CD4-positive, alpha-beta T cell treated with Interleukin-6 for 4 hours (primary cell): ENCODE measurements around the gene CD44.
"Not testable (repeated sequence)": the region's sequence is repeated elsewhere in the genome, so short reads cannot be mapped to it uniquely, and the experiment has no call there.

Experiments used
- DNase-seq: peaks from one replicate; pipeline ENCODE4 v3.0.0-alpha.2; 2020; ENCODE audit warnings: mixed read lengths

Gene CD44

DNA sequence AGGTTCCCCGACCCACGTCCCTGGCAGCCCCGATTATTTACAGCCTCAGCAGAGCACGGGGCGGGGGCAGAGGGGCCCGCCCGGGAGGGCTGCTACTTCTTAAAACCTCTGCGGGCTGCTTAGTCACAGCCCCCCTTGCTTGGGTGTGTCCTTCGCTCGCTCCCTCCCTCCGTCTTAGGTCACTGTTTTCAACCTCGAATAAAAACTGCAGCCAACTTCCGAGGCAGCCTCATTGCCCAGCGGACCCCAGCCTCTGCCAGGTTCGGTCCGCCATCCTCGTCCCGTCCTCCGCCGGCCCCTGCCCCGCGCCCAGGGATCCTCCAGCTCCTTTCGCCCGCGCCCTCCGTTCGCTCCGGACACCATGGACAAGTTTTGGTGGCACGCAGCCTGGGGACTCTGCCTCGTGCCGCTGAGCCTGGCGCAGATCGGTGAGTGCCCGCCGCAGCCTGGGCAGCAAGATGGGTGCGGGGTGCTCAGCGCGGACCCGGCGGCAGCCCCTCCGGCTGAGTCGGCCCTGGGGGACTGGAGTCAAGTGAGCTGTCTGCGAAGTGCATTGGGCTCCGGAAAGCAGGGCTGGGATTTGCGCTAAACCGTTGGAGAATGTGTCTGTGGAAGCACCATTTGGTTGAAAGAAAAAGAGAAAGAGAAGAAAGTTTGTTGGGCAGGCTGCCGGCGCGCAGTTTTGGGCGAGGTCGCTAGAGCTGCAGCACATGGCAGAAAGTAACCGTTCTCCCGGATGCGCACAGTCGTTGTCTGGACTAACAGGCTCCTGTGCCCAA lies at the start of gene CD44:
Gene CD44, plus strand, starts transcription at position 229 of the 779 bp plus-strand sequence. Its CDS starts 133 bp downstream, at position 362.
- DNase-seq, result peak; percentile 88

DNA sequence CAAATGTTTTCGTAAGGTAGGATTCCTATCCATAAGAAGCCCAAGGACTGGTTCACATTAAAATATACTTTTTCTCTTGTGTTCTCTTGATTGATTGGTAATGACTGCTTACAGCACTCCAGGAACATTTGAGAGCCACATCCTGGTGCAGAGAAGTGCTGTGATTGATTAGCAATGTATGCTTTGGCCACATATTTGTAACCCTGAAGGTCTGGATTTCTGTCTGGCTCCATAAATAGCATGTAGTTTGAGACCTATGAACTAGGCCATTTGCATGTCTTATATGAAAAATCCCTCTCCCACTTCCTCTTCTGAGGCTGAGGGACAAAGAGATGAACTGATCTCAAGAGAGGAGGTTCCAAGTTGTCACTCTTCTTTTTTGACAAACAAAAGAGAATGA lies 49.3 kb upstream of the CD44 start:
- no peak for DNase-seq

DNA sequence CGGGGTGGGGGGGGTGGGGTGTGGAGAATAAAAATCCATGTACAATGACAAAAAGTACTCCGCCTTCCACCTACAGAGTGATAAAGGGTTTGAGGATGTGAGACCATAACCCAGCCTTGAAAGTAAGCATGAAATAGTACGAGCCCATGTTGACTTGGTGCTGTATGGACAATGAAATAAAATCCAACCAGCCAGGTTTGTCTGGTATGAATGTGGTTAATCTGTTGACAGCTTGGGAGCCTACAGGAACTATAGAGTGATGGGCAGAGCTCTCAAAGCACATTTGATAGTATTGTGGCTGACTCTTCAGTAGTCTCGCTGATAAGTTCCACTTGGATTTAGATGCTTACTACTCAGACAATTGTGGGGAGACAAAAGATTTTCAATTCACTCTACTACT lies 48.8 kb upstream of the CD44 start:
- DNase-seq, result no peak

DNA sequence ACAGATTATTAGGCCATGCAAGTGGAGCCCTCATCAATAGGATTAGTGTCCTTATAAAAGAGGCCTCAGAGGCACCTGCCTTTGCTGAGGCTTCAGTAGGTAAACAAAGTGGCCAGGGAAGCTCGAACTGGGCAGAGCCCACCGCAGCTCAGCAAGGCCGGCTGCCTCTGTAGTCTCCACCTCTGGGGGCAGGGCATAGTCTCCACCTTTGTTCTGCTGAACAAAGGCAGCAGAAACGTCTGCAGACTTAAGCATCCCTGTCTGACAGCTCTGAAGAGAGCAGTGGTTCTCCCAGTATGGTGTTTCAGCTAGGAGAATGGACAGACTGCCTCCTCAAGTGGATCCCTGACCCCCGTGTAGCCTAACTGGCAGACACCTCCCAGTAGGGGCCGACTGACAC lies 48.0 kb upstream of the CD44 start:
- DNase-seq, result not testable (repeated sequence)

DNA sequence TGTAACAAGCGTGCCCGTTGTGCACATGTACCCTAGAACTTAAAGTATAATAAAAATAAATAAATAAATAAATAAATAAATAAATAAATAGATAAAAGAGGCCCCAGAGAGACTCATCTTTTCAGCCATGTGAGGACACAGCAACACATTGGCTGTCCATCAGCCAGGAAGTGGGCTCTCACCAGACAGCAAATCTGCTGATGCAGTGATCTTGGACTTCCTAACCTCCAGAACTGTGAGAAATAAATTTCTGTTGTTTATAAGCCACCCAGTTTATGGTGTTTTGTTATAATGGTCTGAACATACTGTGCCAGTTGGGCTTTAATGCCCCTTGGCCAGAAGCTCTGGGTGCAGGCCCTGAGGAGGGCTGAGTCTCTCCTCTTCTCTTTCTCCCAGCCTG lies 42.2 kb upstream of the CD44 start:
- DNase-seq, result no peak

DNA sequence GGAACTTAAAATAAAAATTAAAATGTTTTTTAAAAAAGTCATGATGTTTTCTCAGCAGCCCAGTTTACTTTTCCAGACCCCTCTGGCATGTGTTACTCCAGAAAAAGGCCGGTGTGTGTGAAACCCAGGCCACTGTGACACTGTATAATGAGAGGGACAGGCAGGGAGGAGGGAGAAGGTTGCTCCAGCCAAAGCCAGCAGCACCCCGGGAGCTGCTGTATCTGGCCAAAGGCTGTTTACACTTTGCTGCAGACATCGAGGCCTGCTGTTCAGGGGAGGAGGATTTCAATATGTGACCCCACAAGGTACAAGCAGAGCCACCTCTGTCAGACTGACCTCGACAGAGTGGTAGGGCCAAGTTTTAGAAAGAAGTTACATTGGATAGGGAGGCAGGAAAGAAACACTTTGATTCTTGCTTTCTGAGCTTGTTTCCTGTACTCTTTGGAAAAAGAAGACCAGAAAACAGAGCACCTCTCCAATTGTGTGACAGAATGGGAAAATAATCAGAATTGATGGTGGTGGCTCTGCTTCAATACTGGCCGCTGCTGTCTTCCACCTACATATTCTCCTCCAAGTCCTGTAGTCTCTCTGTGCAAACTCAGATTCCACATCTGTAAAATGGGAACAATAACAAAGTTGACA lies 41.0 kb upstream of the CD44 start:
- DNase-seq, result no peak

DNA sequence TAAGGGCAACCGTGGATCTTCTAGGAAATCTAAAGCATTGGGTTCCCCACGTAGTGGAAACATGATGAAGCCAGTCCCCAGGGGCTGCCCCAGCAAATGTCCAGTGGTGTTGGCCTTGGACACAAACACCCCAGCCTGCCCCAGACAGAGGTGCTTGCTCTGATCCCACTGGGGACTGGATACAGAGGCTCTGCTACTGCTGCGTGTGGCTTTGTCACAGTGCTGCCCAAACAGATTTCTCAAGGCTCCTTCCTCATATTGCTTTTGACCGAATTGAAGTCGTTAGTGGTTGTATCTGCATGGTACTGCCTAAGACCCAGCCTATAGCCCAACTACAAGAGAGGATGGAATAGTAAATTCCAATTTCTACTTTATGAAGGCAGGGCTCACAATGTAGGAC lies 40.1 kb upstream of the CD44 start:
- DNase-seq, result no peak

DNA sequence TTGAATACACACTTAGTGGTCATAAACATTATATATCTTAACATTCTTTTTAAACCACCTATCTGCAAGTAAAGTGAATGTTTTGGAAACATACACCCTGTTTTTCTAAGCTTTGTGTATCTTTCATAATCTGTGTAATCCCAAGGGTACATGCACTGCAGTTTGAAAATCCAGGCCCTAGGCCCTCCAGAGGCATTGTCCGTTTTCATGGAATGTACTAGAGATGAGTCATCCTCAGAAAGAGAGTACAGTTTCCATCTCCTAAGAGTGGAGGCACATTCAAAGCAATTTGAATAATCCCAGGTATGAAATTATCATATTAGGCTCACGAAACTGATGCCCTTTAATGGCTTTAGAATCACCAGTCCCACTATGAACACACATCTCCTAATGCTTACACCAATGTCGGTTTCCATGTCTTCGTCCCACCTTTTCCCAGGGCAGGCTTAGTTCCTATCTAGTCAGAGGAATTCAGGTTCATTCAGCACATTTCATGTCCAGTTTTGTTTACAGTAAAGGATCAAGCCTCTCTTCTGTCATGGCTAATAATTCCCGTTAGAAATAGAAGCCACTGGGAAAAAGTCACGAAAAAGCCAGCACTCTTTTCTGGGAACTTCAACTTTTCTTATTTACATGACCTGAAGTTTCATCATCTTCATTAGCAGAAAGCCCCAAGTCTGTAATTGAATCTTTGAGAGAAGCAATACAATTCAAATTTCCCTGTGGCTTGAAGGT lies 39.5 kb upstream of the CD44 start:
- DNase-seq, result no peak

DNA sequence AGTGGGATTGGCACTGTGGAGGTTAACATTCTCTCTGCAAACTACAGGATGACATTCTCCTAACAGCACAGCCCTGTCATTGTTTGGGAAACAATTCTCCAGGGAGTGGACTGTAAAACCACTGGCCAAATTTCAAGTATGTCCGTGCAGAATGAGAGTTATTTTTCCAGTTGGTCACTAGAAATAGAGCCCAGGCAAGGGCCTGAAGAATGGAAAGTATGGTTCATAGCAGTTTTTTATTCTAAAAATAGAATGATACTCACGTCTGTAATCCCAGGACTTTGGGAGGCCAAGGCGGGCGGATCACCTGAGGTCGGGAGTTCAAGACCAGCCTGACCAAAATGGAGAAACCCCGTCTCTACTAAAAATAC lies 39.0 kb upstream of the CD44 start:
- DNase-seq, result no peak

DNA sequence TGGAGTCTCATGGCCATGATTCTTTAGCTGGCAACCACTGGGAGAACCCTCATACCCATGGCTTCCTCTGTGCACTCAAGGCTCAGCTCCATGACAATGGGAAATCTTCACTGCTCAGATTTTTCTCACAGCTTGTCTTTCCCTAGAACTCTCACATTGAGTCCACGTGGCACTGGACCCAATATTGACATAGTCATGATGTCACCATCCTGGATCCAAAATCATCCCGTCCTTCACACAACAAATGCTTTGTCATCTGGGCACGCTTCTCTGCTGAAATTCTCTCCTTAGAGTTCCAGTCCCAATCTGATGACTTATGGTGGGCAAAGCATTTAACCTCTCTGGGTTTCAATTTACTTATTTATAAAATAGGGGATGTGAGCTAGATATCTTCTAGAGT lies 37.7 kb upstream of the CD44 start:
- DNase-seq, result no peak

DNA sequence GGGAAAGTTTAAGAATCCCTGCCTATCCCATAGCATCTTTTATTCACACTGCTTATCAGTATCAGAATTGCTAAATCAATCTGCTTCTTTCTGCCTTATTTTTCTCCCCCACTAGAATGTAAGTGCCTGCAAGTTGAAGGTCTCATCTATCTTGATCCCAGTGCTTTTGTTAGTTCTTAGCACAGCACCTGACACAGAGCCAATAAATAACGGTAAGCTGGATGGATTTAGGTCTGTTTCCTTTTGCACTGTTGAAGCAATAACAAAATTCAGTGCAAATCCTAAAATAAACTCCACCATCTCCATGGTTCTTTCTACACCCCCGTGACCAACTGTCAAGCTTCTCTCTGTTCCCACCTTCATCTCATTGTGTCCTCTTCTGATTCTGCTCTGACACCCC lies 36.7 kb upstream of the CD44 start:
- no peak for DNase-seq

DNA sequence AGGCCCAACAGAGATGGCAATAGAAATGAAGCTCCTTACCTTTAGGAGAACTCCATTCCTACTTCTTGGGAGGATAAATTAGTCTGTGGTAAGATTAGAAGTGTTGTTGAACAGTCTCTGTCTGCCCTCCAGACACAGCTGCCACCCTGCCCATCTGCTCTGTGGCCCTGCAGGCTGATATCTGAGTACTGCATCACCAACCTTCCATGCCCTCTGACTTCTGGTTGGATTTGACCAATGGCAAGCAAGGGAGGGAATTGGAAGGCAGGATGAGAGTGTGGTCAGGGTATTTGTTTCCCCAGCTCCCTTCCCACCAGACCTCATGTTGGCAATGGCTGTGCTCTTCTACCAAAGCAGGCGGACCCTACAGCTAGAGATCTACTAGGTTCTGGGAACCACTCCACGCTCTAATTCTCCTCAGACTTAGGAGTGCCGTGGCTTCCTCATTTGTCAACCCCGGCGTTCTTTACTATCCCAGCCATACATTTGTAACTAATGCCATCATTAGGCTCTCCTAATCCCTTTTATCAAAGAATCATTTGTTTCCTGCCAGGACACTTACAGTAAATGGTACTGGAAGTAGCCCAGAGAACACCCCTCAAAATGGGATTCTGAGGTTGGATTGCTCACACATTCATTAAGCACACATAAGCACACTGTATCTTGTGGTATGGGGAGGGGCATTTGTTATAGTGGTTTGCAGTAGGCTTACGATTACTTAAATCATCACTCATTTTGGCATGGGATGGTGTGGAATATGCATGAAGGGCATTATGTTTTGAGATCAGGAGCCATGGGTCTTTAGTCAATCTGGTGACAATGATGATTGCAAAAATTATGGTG lies 35.4 kb upstream of the CD44 start:
- DNase-seq, result no peak

DNA sequence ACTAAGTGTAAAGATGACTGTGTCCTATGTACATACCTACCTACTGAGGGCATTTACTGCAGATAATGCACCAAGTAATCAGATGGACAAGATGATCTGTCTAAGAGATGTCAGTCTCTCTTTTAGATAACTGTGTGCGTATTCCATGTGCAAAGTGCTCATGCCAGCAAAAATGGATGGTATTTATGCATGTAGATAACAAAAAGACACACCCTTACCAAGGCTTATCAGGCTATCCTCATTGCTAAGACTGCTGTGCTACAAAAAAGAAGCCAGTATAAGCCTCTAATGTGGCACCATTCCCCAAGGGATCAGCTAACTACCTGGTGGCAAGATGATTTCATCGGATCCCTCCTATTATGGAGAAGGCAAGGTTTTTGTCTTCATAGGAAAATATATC lies 34.3 kb upstream of the CD44 start:
- no peak for DNase-seq

DNA sequence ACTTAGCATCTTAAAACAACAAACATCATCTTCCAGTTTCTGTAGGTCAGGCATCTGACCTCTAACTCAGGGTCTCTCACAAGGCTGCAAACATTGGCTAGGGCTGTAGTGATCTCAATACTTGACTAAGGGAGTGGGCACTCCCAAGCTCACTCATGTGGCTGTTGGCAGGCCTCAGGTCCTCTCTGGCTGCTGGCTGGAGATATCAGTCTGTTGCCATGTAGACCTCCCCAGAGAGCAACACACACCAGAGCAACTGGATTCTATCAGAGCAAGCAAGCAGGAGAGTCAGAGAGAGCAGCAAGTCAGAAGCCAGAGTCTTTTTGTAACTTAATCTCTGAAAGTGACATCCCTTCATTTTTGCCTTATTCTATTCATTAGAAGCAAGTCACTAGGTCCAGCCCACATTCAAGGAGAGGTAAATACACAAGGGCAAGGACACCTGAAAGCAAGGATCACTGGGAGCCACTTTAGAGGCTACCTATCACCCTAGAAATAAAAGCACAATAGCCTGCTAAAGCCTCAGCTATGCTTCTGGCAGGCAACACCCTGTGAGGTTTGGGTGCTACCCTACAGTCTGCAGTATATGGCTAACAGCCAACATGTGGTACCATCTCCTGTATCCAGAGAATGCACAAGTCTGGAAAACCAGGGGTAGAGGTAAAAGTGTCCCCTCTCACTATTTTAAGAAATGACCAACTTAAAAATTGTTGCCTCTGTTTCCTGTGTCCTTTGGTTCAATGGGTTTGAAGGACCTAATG lies 33.5 kb upstream of the CD44 start:
- no peak for DNase-seq

DNA sequence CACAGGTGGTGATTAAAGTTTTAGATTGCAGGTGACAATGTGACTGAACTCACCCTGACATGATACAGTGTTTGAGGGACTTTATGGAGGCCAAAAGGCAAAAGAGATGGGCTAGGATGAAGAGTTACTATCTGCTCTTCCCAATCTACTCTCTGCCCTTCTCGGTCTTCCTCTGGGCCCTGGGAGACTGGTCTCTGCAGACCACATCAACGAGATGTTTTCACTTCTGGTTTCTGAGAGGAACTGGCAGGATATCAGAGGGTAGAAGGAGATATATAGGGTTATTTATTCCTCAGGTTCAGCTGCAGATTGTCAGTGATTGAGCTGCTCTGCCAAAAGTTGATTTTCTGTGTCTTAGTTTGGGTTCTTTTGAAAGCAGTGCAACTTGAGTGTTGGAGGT lies 32.4 kb upstream of the CD44 start:
- peak; percentile 19 for DNase-seq

DNA sequence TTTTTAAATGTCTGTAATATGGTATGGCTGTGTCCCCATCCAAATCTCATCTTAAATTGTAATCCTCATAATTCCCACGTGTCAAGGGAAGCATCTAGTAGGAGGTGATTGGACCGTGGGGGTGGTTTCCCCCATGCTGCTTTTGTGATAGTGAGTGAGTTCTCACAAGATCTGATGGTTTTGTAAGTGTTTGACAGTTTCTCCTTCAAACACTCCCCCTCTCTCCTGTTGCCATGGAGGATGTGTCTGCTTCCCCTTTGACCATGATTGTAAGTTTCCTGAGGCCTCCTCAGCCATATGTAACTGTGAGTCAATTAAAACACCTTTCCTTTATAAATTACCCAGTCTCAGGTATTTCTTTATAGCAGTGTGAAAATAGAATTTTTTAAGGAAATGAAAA lies 31.1 kb upstream of the CD44 start:
- DNase-seq, result no peak

DNA sequence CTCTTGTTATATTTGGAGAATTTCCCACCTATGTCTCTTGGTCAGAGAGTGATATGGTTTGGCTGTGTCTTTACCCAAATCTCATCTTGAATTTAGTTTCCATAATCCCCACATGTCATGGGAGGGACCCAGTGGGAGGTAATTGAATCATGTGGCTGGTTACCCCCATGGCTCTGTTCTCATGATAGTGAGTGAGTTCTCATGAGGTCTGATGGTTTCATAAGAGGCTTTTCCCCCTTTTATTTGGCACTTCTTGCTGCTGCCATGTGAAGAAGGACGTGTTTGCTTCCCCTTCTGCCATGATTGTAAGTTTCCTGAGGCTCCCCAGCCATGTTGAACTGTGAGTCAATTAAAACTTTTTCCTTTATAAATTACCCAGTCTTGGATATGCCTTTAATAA lies 30.6 kb upstream of the CD44 start:
- DNase-seq, result not testable (repeated sequence)

DNA sequence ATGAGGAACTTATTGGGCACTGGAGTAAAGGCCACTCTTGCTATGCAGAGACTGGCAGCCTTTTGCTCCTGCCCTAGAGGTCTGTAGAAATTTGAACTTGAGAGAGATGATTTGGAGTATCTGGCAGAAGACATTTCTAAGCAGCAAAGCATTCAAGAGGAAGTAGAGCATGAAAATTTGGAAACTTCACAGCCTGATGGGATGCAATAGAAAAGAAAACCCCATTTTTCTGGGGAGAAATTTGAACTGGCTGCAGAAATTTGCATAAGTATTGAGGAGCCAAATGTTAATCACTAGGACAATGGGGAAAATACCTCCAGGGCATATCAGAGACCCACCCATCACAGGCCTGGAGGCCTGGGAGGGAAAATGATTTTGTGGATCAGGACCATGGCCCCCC lies 29.9 kb upstream of the CD44 start:
- no peak for DNase-seq

DNA sequence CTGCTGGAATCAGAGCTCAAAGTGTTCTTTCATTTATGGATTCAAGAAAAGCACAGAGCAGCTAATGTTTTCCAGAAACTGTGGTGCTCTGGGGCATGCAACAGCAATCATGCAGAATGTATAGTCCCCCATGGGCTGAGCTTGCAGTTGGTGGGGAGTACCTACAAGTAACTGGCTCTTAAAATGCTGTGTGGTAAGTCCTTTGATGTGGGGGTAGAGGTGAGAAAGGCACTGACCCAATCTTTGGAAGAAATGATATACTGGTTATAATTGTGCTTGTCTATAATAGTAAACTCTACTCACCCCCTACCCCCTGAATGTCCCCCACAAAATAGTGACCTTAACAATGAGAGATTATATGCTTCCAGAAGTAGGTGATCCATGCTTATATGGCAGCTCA lies 29.1 kb upstream of the CD44 start:
- DNase-seq, result no peak

DNA sequence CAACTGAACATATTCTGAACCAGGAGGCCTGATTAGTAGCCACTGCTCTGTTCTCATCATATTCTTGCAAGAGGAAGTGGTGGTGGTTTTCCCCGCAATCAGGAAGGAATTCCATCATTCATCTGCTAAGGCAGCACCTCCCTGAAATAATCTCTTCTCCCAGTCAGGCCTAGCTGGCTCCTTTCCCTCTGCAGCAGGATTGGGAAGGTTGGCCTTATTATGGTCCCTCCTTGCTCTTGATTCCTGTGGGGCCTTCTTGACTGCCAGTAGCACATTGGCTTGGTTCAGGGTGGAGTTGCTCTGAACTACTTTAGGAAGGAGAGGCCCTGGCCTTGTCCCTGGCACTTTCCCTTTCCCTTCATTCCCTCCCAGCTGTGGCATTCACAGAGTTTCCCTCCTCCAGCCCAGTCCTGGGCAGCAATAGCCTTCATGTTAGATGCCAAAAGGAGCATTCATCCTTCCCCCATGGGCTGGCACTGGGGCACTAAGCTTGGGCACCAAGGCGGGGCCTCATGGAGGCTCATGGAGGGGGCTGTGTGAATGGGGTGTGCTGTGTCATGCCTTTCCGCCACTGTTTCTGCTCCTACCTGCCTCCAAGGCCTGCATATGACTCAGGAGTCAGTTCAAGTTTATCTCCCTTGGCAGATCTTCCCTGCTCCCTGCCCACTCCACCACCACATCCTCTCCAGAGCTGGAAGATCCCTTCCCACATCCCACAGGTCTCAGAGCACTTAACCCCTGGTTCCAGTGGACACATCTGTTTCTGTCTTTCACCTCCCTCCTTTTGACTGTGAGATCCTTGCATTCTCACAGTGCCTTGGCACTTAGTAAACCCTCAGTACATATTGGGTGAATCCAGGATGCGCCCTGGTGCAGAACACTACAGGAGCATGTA lies 27.6 kb upstream of the CD44 start:
- no peak for DNase-seq
